SU-DHL-6 (cell line): ENCODE measurements around the gene STK32C.

ENCODE experiments used
- H2AFZ ChIP-seq: fragments of 200-600 bp; sonication (generic); 2 replicates; pipeline ENCODE4 v1.6.1; 2014; ENCODE audit warnings: low read depth, mild to moderate bottlenecking, moderate library complexity, mixed read lengths, antibody characterized with exemption, low read length; ENCODE audit not compliant: severe bottlenecking
- H3F3A ChIP-seq: fragments of 200-600 bp; shearing (Covaris generic); 2 replicates; pipeline ENCODE4 v1.6.0; 2016; ENCODE audit warnings: antibody characterized with exemption, mild to moderate bottlenecking; ENCODE audit not compliant: insufficient read depth
- H3K27ac ChIP-seq: fragments of 200-600 bp; sonication (generic); 2 replicates; pipeline ENCODE4 v1.5.1; 2016; ENCODE audit warnings: low read depth, mild to moderate bottlenecking, low read length, moderate library complexity, mixed read lengths
- H3K27me3 ChIP-seq: fragments of 200-600 bp; sonication (generic), shearing (Covaris generic); 2 replicates; pipeline ENCODE4 v1.6.0; 2014; ENCODE audit warnings: mild to moderate bottlenecking, low read length
- H3K36me3 ChIP-seq: fragments of 200-600 bp; sonication (generic); 2 replicates; pipeline ENCODE4 v1.6.1; 2014; ENCODE audit warnings: mild to moderate bottlenecking, low read length, mixed read lengths
- H3K4me2 ChIP-seq: fragments of 300-600, 200-600 bp; shearing (Covaris generic), sonication (generic); 2 replicates; pipeline ENCODE4 v1.6.0; 2014; ENCODE audit warnings: low read length, low read depth, mild to moderate bottlenecking; ENCODE audit not compliant: poor library complexity, severe bottlenecking
- H3K4me3 ChIP-seq: fragments of 200-600 bp; sonication (generic); 2 replicates; pipeline ENCODE4 v1.5.1; 2014; ENCODE audit warnings: antibody characterized with exemption, low read length, mild to moderate bottlenecking, mixed read lengths; ENCODE audit not compliant: insufficient read depth, poor library complexity, severe bottlenecking
- H3K79me2 ChIP-seq: fragments of 200-600 bp; sonication (generic); 2 replicates; pipeline ENCODE4 v1.6.1; 2014; ENCODE audit warnings: mild to moderate bottlenecking, low read length, moderate library complexity; ENCODE audit not compliant: insufficient read depth
- H3K9ac ChIP-seq: fragments of 200-600 bp; sonication (generic); 2 replicates; pipeline ENCODE4 v1.7.0; 2014; ENCODE audit warnings: mild to moderate bottlenecking, low read length
- H3K9me2 ChIP-seq: fragments of 200-600 bp; sonication (generic); replicated peaks from 2 replicates; pipeline ENCODE4 v1.6.1; 2014; ENCODE audit warnings: low read length; ENCODE audit not compliant: insufficient read depth
- H3K9me3 ChIP-seq: fragments of 200-600 bp; sonication (generic); 2 replicates; pipeline ENCODE4 v1.6.1; 2014; ENCODE audit warnings: low read length, mixed read lengths; ENCODE audit not compliant: insufficient read depth
- H4K20me1 ChIP-seq: fragments of 200-600 bp; sonication (generic); 2 replicates; pipeline ENCODE4 v1.6.1; 2014; ENCODE audit warnings: low read depth, mild to moderate bottlenecking, antibody characterized with exemption, low read length, moderate library complexity, mixed read lengths
- EZH2phosphoT487 ChIP-seq: fragments of 200-600 bp; sonication (generic), shearing (Covaris generic); conservative IDR thresholded peaks from 2 replicates; pipeline ENCODE4 v1.6.1; 2018; ENCODE audit warnings: mild to moderate bottlenecking, antibody characterized with exemption, low read length, moderate library complexity, mixed read lengths
- TF ChIP-seq, protein P1 (sequence below): fragments of 200-600 bp; sonication (generic); IDR thresholded peaks from one replicate; pipeline ENCODE4 v1.5.1; 2017; ENCODE audit warnings: antibody characterized with exemption, mild to moderate bottlenecking, low read length, moderate library complexity; ENCODE audit not compliant: insufficient read depth, poor library complexity, severe bottlenecking

The STK32C gene

DNA sequence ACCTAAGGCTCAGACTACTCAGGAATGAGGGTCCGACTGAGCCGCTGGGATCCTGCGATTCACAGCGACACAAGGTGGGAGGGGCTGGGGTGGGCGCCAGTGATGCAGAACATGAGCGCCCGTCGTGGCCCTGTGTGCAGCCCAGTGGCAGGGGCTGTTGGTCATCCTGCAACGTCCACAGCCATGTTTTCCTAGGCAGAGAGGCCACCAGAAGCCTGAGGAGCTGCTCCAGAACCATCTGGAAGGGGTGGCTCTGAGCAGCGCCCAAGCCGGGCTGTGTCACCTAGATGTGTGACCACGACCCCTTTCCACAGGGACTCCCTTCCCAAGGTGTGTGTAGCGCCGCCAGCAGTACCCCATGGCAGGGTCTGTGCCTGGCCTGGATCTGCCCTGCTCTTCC is 96.5 kb downstream of the STK32C start:
- Histone ChIP-seq H3K4me3 (no peak overlapping the region), H3K4me2 (no peak overlapping the region), H3K9me2 (no peaks in the 10 kb centered on the region), H3F3A (no peaks in the 10 kb centered on the region), H4K20me1 (no peaks in the 10 kb centered on the region), H2AFZ (no peak overlapping the region), H3K79me2 (no peaks in the 10 kb centered on the region), H3K36me3 (no peaks in the 10 kb centered on the region), H3K9ac (no peak overlapping the region), H3K27ac (no peak overlapping the region), H3K9me3 (no peaks in the 10 kb centered on the region), H3K27me3 (no peaks in the 10 kb centered on the region)
- no peak for TF ChIP-seq EZH2phosphoT487
- TF ChIP-seq, protein P1, sequence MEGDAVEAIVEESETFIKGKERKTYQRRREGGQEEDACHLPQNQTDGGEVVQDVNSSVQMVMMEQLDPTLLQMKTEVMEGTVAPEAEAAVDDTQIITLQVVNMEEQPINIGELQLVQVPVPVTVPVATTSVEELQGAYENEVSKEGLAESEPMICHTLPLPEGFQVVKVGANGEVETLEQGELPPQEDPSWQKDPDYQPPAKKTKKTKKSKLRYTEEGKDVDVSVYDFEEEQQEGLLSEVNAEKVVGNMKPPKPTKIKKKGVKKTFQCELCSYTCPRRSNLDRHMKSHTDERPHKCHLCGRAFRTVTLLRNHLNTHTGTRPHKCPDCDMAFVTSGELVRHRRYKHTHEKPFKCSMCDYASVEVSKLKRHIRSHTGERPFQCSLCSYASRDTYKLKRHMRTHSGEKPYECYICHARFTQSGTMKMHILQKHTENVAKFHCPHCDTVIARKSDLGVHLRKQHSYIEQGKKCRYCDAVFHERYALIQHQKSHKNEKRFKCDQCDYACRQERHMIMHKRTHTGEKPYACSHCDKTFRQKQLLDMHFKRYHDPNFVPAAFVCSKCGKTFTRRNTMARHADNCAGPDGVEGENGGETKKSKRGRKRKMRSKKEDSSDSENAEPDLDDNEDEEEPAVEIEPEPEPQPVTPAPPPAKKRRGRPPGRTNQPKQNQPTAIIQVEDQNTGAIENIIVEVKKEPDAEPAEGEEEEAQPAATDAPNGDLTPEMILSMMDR, result no peak

DNA sequence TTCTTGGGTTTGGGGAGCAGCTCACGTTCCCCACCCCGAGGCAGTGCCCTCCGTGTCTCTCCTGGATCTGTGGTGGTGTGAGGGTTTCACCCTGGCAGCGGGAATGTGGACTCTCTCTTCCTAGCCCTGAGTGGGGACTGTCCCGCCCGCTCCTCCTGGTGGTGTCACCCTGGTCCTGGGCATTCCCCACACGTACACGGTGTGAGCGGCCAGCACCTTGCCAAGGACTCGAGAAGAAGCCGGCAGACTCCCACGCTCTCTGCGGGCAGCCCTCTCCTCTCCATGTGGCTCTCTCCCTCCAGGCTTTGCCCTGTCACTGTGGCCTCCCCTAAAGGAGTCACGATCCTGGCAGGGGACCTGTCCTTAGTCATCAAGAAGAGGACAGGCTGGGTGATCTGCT is 97.0 kb downstream of the STK32C start:
- Histone ChIP-seq H3K27ac (no peak overlapping the region), H2AFZ (no peak overlapping the region), H3F3A (no peaks in the 10 kb centered on the region), H3K4me2 (no peak overlapping the region), H3K36me3 (no peaks in the 10 kb centered on the region), H3K79me2 (no peaks in the 10 kb centered on the region), H4K20me1 (no peaks in the 10 kb centered on the region), H3K9me3 (no peaks in the 10 kb centered on the region), H3K27me3 (no peaks in the 10 kb centered on the region), H3K9me2 (no peaks in the 10 kb centered on the region), H3K4me3 (no peak overlapping the region), H3K9ac (no peak overlapping the region)
- TF ChIP-seq, protein P1, result no peak
- TF ChIP-seq EZH2phosphoT487, result no peak

DNA sequence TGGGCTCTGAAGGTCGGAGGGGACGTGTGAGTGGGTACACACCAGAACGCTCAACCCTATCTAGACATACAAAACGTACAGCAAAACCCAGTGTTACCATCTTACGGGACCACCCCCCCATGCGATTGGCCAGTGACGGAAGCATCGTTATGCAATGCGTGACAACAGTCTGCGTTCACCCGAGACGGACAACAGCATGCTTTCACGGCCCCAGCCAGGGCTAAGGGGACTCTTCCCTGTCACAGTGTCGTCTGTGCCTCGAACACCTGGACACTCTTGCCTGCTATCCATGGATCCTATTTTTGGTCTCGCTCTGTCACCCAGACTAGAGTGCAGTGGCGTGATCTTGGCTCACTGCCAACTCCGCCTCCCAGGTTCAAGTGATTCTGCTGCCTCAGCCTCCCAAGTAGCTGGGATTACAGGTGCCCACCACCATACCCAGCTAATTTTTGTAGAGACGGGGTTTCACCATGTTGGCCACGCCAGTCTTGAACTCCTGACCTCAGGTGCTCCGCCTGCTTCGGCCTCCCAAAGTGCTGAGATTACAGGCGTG is 97.7 kb downstream of the STK32C start:
- no peaks in the 10 kb centered on the region for H3K27me3 ChIP-seq
- no peak overlapping the region for H3K9ac ChIP-seq
- no peak for TF ChIP-seq EZH2phosphoT487
- TF ChIP-seq, protein P1, result no peak
- no peaks in the 10 kb centered on the region for H4K20me1 ChIP-seq
- no peaks in the 10 kb centered on the region for H3K79me2 ChIP-seq
- H3K36me3 ChIP-seq, result no peaks in the 10 kb centered on the region
- H3K9me2 ChIP-seq, result no peaks in the 10 kb centered on the region
- no peaks in the 10 kb centered on the region for H3K9me3 ChIP-seq
- no peak overlapping the region for H3K4me2 ChIP-seq
- no peak overlapping the region for H3K27ac ChIP-seq
- no peak overlapping the region for H3K4me3 ChIP-seq
- H3F3A ChIP-seq, result no peaks in the 10 kb centered on the region
- H2AFZ ChIP-seq, result no peak overlapping the region

DNA sequence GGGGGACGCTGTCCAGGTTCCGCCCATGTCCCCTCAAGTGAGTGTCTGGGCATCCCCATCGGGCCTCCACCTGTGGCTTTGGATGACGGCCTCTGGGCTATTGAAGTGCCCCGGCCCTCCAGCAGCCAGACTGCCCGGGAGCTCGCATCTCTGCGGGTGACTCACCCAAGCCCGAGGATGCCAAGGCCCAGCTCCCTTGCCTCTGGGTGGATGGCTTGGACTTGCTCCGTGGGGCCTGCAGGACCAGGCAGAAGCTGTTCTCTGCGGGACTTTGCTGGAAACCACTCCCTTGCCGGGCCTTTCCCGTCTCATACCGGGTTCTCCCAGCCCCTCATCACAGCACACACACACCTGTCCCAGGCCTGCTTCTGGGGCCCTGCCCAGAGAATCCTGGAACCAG is 98.6 kb downstream of the STK32C start:
- H3K27me3 ChIP-seq, result no peaks in the 10 kb centered on the region
- H3K36me3 ChIP-seq, result no peaks in the 10 kb centered on the region
- H3F3A ChIP-seq, result no peaks in the 10 kb centered on the region
- no peak overlapping the region for H3K4me3 ChIP-seq
- H3K9me3 ChIP-seq, result no peaks in the 10 kb centered on the region
- H3K9ac ChIP-seq, result no peak overlapping the region
- H4K20me1 ChIP-seq, result no peaks in the 10 kb centered on the region
- TF ChIP-seq EZH2phosphoT487, result no peak
- TF ChIP-seq, protein P1, result no peak
- no peak overlapping the region for H2AFZ ChIP-seq
- H3K27ac ChIP-seq, result no peak overlapping the region
- no peaks in the 10 kb centered on the region for H3K9me2 ChIP-seq
- H3K79me2 ChIP-seq, result no peaks in the 10 kb centered on the region
- no peak overlapping the region for H3K4me2 ChIP-seq
